Neural progenitor cell (in vitro differentiated cells): ENCODE results near the gene ADGRA1. TPM values are rescaled to one million over a fixed set of nuclear protein-coding genes. Genes with fewer than 3 reads are reported as not detected.

Source experiments
- DNase-seq: peaks from one replicate; pipeline ENCODE4 v3.0.0-alpha.2; 2016; ENCODE audit warnings: low spot score
- H2AFZ ChIP-seq: fragments of 200-600 bp; sonication (generic); replicated peaks from 2 replicates; pipeline ENCODE4 v1.6.1; 2016; ENCODE audit warnings: antibody characterized with exemption
- H3F3A ChIP-seq: fragments of 200-600 bp; sonication (generic); 2 replicates; pipeline ENCODE4 v1.6.1; 2016; ENCODE audit warnings: antibody characterized with exemption, low read depth
- H3K27ac ChIP-seq: fragments of 200-600 bp; sonication (generic); 2 replicates; pipeline ENCODE4 v1.5.1; 2016; ENCODE audit warnings: mild to moderate bottlenecking
- H3K27me3 ChIP-seq: fragments of 200-600 bp; sonication (generic); 2 replicates; pipeline ENCODE4 v1.6.1; 2016; ENCODE audit warnings: mild to moderate bottlenecking, moderate library complexity
- H3K36me3 ChIP-seq: fragments of 200-600 bp; sonication (generic); 2 replicates; pipeline ENCODE4 v1.5.1; 2016
- H3K4me1 ChIP-seq: fragments of 200-600 bp; sonication (generic); 2 replicates; pipeline ENCODE4 v1.6.1; 2016; ENCODE audit warnings: mixed run types
- H3K4me2 ChIP-seq: fragments of 200-600 bp; sonication (generic); 2 replicates; pipeline ENCODE4 v1.6.1; 2016
- H3K4me3 ChIP-seq: fragments of 200-600 bp; sonication (generic); 2 replicates; pipeline ENCODE4 v1.5.1; 2016
- H3K79me2 ChIP-seq: fragments of 200-600 bp; sonication (generic); 2 replicates; pipeline ENCODE4 v1.6.1; 2016; ENCODE audit warnings: low read depth
- H3K9ac ChIP-seq: fragments of 200-600 bp; sonication (generic); 2 replicates; pipeline ENCODE4 v1.6.1; 2016
- H3K9me3 ChIP-seq: fragments of 200-600 bp; sonication (generic); 2 replicates; pipeline ENCODE4 v1.5.1; 2016; ENCODE audit warnings: low read depth
- H4K20me1 ChIP-seq: fragments of 200-600 bp; sonication (generic); 2 replicates; pipeline ENCODE4 v1.6.1; 2016; ENCODE audit warnings: low read depth
- H3K27ac Mint-ChIP-seq: 3 replicates; pipeline ENCODE4 v1.8.0; 2021; ENCODE audit warnings: mixed read lengths
- H3K27me3 Mint-ChIP-seq: 2 replicates; pipeline ENCODE4 v1.8.0; 2022; ENCODE audit warnings: low read depth, mild to moderate bottlenecking, inconsistent platforms, moderate library complexity, mixed read lengths; ENCODE audit not compliant: insufficient read depth
- H3K36me3 Mint-ChIP-seq: 3 replicates; pipeline ENCODE4 v1.8.0; 2021; ENCODE audit warnings: mixed read lengths
- H3K4me1 Mint-ChIP-seq: 3 replicates; pipeline ENCODE4 v1.8.0; 2021; ENCODE audit warnings: mixed read lengths
- H3K4me3 Mint-ChIP-seq: 3 replicates; pipeline ENCODE4 v1.8.0; 2021; ENCODE audit warnings: mild to moderate bottlenecking, moderate library complexity, mixed read lengths
- H3K9me3 Mint-ChIP-seq: 3 replicates; pipeline ENCODE4 v1.8.0; 2020; ENCODE audit warnings: mixed read lengths
- CTCF ChIP-seq: fragments of 200-600 bp; sonication (generic); IDR thresholded peaks from 2 replicates; pipeline ENCODE4 v1.5.1; 2017; ENCODE audit warnings: antibody characterized with exemption, mild to moderate bottlenecking
- EZH2 ChIP-seq: fragments of 200-600 bp; sonication (generic); IDR thresholded peaks from 2 replicates; pipeline ENCODE4 v1.6.1; 2017; ENCODE audit warnings: antibody characterized with exemption, mild to moderate bottlenecking, moderate library complexity
- EZH2phosphoT487 ChIP-seq: fragments of 200-600 bp; sonication (generic); IDR thresholded peaks from 2 replicates; pipeline ENCODE4 v1.6.1; 2017; ENCODE audit warnings: antibody characterized with exemption
- total RNA-seq: library from RNA; depleted of rRNA; stranded (reverse); fragments of >200 nt; gene quantifications from 2 replicates; pipeline ENCODE4 v1.2.3, GENCODE V29; 2015; ENCODE audit warnings: low replicate concordance

The ADGRA1 gene
- total RNA-seq, 1 donor from 2014 or later, result not detected

- Mint-ChIP-seq H3K4me3 (no peak overlapping the region), H3K4me1 (peaks cover 27% of the 10 kb centered on the region), H3K27ac (no peak overlapping the region), H3K9me3 (peaks cover 4% of the 10 kb centered on the region), H3K36me3 (no peaks in the 10 kb centered on the region), H3K27me3 (peaks cover 10% of the 10 kb centered on the region)
- Histone ChIP-seq H3K27me3 (no peaks in the 10 kb centered on the region), H3K4me3 (no peak overlapping the region), H3K9ac (no peak overlapping the region), H3F3A (peaks cover 37% of the 10 kb centered on the region), H3K4me1 (peaks cover 23% of the 10 kb centered on the region), H3K4me2 (no peak overlapping the region), H3K79me2 (no peaks in the 10 kb centered on the region), H3K36me3 (no peaks in the 10 kb centered on the region), H3K27ac (no peak overlapping the region), H4K20me1 (no peaks in the 10 kb centered on the region), H3K9me3 (no peaks in the 10 kb centered on the region), H2AFZ (no peak overlapping the region)
- TF ChIP-seq EZH2, result no peak
- no peak for TF ChIP-seq EZH2phosphoT487
- no peak for TF ChIP-seq CTCF
- no peak for DNase-seq
Observed at GRCh38 chr10:133154411-133154810, 66.7 kb downstream of the ADGRA1 start.

GRCh38 chr10:133154996-133155778, 67.5 kb downstream of the ADGRA1 start:
- Histone ChIP-seq H3K4me2 (no peak overlapping the region), H3K9me3 (no peaks in the 10 kb centered on the region), H3K4me1 (peaks cover 26% of the 10 kb centered on the region), H3K4me3 (no peak overlapping the region), H2AFZ (no peak overlapping the region), H3K27me3 (no peaks in the 10 kb centered on the region), H3K36me3 (no peaks in the 10 kb centered on the region), H3K79me2 (no peaks in the 10 kb centered on the region), H3K9ac (no peak overlapping the region), H4K20me1 (no peaks in the 10 kb centered on the region), H3F3A (peaks cover 40% of the 10 kb centered on the region), H3K27ac (no peak overlapping the region)
- TF ChIP-seq EZH2 (no peak), EZH2phosphoT487 (no peak), CTCF (no peak)
- Mint-ChIP-seq H3K4me3 (no peak overlapping the region), H3K27me3 (peaks cover 5% of the 10 kb centered on the region), H3K9me3 (peaks cover 3% of the 10 kb centered on the region), H3K4me1 (peaks cover 27% of the 10 kb centered on the region), H3K36me3 (no peaks in the 10 kb centered on the region), H3K27ac (no peak overlapping the region)
- no peak for DNase-seq

GRCh38 chr10:133156674-133157579, 69.2 kb downstream of the ADGRA1 start:
- TF ChIP-seq EZH2phosphoT487, result no peak
- H3K36me3 ChIP-seq, result no peaks in the 10 kb centered on the region
- H3K9ac ChIP-seq, result no peak overlapping the region
- peaks cover 25% of the 10 kb centered on the region for H3F3A ChIP-seq
- Mint-ChIP-seq H3K27me3 (peaks cover 2% of the 10 kb centered on the region), H3K36me3 (no peaks in the 10 kb centered on the region), H3K27ac (no peak overlapping the region), H3K4me3 (peak overlapping the region; percentile 38), H3K4me1 (peaks cover 16% of the 10 kb centered on the region), H3K9me3 (no peaks in the 10 kb centered on the region)
- no peaks in the 10 kb centered on the region for H3K79me2 ChIP-seq
- no peak overlapping the region for H3K4me3 ChIP-seq
- no peak overlapping the region for H2AFZ ChIP-seq
- DNase-seq, result no peak
- peaks cover 14% of the 10 kb centered on the region for H4K20me1 ChIP-seq
- no peaks in the 10 kb centered on the region for H3K9me3 ChIP-seq
- H3K27me3 ChIP-seq, result peaks cover 16% of the 10 kb centered on the region
- H3K27ac ChIP-seq, result no peak overlapping the region
- peaks cover 31% of the 10 kb centered on the region for H3K4me1 ChIP-seq
- no peak overlapping the region for H3K4me2 ChIP-seq
